HG02981 (cell line): Measurements from ENCODE around the gene LRBA.

Experiments
- ATAC-seq: cut with Tn5 transposase; IDR thresholded peaks from one replicate; pipeline ENCODE4 v1.9.1; 2021; ENCODE audit warnings: mild to moderate bottlenecking, moderate library complexity; ENCODE audit not compliant: unreplicated experiment

The LRBA gene

DNA sequence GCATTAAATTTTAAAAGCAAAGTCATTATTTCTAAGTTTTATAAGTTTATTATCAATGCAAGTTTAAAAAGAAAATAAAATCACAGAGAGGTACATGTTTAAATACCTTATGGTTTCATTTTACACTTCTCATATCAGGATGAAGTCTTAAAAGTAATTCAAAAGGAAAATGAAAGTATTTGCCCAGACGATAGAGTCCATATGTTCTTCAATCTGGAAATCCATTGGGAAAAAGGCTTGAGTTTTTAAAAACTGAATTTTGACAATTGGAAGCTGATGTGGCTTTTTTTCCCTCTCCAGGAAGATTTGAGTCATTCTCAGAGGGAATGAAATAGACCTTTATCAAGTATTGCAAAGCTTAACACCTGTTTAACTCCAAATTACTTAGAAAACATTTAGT lies 396.0 kb downstream of the LRBA start:
- no peak for ATAC-seq

DNA sequence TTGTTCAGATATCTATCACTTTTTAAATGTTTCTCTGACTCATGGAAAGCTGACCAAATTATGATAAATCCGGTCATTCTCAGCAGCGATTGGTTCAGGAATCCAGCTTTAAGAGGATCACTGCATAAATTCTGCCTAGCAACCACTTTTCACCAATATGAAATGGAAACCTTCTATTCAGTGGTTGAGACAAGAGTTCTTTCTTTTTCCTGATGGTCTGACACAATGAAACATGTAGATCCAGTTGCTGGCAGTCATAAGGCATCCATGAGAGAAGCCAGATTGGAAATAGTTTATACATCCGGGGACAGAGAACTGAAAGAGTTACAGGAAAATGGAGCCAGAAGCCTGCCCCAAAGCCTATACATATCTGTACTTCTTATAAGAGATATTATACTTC lies 406.0 kb downstream of the LRBA start:
- no peak for ATAC-seq

- no peak for ATAC-seq
Measured at GRCh38 chr4:150600812-150601445, 414.2 kb downstream of the LRBA start.

DNA sequence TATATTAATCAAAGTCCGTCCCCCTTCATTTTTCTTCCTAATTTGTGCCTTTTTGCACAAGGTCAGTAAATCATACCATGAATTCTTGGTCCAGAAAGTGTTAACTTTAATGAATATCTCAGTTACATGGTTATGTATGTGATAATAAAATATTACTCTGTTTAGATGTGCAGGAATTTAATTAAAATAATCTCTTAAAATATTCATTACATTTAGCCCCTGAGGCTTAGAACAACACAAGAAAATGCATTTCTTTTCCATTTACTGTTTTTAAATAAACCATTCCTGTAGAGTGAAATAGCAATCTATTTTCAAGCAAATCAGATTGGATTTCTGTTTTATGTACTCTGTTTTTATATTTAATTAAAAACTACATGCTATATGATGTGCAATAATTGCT lies 415.5 kb downstream of the LRBA start:
- ATAC-seq: no peak

- ATAC-seq: no peak
Measured at GRCh38 chr4:150598909-150599308, 416.2 kb downstream of the LRBA start.

DNA sequence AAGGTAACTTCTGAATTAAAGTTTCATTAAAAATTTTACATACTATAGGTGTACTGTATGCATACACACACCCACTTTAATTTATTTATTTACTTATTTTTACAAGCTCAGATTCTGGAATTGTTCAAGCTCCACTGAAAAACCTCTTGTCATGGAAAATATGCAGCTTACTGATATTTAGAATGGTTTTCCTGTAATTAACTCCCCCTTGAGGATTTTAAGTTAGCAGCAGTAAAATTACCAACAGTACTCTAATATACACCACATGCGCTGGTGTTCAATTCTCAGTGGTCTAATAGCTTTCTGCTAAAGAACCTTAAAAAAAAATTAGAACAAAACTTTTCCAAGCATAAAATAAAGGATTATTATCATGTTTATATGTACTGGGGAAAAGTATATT lies 421.1 kb downstream of the LRBA start:
- ATAC-seq: no peak

DNA sequence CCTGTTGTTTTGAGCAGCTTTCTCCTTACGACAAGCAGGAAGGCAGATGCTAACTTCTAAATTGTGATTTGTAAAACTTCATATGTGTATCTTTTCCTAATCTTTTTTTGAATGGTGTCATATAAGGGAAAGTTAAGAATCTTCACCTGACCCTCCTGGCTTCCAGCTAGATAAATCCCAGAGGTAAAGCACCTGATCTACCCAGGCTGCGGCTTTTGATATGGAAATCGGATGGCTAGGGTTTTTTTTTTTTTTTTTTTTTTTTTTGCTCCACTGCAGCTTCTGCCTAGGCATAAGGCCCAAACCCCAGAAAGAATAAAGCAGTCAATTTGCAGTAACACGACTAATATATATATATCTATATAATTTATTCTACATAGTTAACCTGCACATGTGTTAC lies 423.2 kb downstream of the LRBA start:
- ATAC-seq: no peak

GRCh38 chr4:150591406-150591805 lies 423.7 kb downstream of the LRBA start:
- ATAC-seq: no peak

- no peak for ATAC-seq
Measured at GRCh38 chr4:150590631-150591030, 424.5 kb downstream of the LRBA start.

DNA sequence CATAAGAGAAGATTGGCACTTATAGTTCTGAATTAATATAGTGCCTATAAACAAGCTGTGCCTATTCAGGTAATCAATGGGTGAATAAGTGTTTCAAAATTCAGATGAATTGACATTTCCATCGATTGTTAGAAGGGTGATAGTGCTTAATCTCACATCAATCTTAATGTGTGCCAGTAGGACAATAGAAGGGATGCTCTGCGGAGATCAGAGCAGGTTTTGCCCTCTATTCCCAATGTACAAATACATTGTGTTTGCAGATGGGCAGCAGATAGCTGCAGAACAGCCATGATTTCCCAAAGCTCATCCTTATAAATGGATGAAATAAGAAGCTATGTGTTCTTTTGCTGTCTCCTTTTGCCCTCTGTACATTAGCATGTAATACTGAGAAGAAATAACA lies 425.9 kb downstream of the LRBA start:
- ATAC-seq: no peak

GRCh38 chr4:150588316-150588715 lies 426.8 kb downstream of the LRBA start:
- ATAC-seq: no peak

DNA sequence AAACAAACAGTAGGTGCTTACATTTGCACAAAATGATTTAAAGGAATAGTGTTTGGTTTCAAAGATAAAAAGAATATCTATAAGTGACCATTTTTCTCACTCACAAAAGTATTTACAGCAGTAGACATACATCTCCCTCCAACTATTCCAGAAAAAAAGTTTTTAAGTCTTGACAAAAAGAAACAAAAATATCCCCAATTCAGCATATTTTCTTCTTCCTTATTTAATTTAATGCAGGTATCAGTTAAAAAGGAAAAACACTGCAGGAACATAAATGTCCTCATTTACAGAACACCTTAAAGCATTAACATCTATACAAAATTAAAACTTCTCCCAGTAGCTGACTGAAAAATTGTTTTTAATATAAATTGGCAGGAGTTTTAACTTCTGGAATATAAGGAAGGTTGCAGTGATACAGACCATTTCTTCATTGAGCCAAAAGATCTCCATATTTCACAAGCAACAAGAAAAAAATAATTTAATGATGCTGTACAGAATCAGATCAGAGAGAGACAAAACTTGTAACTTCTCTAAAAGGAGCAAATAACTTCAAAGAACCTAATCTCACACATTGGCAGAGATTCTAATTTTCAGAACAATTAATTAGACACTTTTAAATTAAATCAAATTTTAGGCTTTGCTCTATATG lies 428.8 kb downstream of the LRBA start:
- no peak for ATAC-seq

- no peak for ATAC-seq
Measured at GRCh38 chr4:150585611-150586010, 429.5 kb downstream of the LRBA start.

DNA sequence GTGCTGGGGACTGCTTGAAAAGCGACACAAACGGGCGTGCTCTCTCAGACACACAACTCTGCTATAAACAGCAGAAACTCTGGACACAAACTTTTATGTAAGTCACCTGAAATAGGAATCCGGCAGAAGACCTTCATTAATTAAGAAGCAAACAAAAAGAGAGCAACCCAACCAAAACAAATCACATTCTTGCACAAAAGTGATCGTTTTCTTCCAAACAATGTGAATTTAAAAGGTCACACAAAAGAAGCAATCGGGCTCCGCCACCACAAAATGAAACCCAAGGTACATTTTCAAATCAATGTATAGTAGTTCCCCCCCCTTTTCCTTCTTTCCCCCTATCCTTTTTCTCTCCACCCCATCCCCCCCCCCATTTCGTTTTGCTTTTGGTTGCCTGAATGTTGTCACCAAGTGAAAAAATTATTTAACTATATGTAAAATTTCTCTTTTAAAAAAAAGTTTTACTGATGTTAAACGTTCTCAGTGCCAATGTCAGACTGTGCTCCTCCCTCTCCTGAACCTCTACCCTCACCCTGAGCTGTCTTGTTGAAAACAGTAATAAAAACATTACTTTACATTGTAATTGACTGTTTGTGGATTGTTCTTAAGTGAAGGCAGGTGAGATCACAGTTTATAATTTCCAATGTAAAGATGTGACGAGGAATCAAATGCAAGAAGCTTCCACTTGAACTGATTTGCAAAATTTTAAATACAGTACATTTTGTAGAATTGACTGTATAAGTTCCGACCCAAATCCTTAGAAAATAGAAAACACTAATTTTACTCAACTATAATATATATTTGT lies 430.8 kb downstream of the LRBA start:
- ATAC-seq: no peak

DNA sequence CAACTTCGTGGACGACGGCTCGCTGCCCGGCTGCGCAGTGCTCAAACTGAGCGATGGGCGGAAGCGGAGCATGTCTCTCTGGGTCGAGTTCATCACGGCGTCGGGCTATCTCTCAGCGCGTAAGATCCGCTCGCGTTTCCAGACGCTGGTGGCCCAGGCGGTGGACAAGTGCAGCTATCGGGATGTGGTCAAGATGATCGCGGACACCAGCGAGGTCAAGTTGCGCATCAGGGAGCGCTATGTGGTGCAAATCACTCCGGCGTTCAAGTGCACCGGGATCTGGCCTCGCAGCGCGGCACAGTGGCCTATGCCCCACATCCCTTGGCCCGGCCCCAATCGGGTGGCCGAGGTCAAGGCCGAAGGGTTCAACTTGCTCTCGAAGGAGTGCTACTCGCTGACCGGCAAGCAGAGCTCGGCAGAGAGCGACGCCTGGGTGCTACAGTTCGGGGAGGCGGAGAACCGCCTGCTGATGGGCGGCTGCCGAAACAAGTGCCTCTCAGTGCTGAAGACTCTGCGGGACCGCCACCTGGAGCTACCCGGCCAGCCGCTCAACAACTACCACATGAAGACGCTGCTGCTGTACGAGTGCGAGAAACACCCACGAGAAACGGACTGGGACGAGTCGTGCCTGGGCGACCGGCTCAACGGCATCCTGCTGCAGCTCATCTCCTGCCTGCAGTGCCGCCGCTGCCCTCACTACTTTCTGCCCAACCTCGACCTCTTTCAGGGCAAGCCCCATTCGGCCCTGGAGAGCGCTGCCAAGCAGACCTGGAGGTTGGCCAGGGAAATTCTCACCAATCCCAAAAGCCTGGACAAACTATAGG lies 431.6 kb downstream of the LRBA start:
- no peak for ATAC-seq

GRCh38 chr4:150582873-150583286 lies 432.2 kb downstream of the LRBA start:
- ATAC-seq: no peak

DNA sequence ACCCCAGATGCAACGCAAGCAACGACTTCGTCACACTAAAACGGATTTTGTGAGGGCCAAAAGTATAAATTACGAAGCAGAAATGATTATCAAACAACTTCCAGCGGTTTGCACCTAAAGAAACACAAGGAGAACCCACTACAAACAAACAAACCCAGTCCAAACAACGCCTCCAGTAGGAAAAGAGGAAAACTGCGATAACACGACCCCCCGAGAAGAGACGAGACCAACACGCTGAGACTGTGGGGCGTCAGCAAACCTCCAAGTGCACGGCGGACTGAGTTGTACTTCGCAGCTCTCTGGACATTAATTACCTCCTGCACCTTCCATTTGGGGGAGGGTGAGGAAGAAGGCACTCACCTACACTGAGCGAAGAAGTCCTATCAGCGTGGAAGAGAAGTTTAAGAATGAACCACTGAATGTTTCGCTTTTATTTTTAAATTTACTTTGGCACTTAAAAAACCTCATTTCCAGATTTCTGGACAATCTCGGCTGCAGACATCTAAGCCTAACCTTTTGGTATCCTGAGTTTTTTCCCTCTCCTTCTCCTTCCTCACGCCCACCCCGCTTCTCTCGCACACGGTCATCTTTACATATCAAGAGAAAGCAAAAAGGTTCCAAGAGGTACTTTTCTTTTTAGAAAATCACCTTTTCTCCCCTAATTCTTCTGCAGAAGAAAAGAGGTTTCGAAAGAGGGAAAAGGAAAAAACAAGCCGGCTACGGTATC lies 432.8 kb downstream of the LRBA start, which contains the start of gene MAB21L2:
Gene MAB21L2, plus strand, starts transcription at position 6 of the 727 bp plus-strand sequence. CDS start 879 bp downstream, outside the sequence.
- ATAC-seq: no peak

DNA sequence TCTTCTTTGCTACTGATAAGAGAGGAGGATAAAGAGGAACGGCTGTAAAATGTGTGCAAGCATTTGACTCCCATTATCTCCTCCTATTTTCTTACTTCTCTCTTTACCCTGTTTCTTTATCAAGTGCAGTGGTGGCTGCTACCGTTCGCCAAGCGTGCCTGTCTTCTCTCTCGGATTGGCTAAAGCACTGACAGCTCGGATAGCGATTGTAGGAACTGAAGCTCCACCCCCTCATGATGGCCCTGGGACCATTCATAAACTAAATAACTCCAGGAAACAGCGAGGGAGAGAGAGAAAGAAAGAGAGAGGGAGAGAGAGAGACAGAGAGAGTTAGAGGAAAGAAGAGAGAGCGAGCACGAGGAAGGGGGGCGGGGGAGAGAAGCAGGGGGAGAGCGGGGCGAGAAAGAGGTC lies 433.4 kb downstream of the LRBA start:
- ATAC-seq: no peak

DNA sequence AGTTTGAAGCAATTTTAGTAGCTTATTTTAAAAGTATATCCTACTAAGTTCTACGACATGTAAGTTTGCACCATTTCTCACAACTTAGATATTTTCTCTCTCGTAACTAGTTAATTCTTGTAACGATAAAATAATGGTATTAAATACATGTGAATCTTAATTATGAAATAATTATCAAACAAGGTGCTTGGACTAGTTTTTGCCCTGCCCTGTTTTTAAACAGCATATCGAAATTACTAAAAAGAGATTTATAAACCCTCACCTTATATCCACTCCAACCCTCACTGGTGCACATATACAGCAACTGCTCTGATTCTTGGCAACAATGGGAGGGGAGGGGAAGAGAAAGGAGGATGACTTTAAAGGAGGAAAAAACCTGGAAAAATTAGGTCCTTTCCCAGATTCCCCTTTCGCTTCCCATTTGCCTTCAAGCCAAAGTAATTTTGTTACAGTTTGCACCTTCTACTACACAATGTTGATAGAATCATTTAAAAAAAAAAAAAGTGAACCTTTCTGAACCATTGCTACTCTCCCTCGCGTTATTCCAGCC lies 434.0 kb downstream of the LRBA start:
- ATAC-seq: no peak

- ATAC-seq: no peak
Measured at GRCh38 chr4:150580306-150580705, 434.8 kb downstream of the LRBA start.
